ENCODE data around the gene SIDT2.
"Not testable (repeated sequence)": the region's sequence is repeated elsewhere in the genome, so short reads cannot be mapped to it uniquely, and the experiment has no call there.

SIDT2 gene

DNA sequence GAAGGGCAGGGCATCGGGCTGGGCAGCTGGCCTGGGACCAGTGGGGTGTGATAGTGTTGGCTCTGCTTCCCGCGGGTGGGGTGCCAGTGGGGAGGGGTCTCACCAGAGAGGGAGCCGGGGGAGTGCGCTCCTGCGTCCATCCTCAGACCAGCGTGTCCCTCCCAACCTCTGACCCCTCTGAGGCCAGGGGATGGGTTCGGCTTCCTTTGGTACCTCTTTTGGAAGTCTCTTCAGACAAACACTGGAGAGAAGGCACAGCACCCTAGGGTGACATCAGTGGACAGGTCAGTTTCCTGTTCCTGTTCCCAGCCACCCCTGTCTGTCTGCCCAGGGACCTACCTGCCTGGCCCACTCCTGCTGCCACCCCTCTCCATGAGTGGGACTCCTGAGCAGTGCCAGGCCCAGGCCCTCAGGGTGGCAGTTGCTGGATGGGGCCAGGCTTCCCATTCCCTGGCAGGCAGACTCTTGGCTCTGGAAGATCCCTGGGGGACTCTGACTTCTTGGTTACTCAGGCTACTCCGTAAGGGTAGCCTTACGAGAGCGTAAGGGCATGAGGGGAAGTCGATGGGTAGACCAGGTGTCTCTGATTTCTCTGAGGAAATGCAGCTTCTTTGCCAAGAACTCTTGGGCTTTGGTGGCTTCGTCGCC is 23.2 kb downstream of the SIDT2 start:
- DNase-seq (ENCODE audit: insufficient read length, low spot score) (no peak), FAIRE-seq (no peak)

DNA sequence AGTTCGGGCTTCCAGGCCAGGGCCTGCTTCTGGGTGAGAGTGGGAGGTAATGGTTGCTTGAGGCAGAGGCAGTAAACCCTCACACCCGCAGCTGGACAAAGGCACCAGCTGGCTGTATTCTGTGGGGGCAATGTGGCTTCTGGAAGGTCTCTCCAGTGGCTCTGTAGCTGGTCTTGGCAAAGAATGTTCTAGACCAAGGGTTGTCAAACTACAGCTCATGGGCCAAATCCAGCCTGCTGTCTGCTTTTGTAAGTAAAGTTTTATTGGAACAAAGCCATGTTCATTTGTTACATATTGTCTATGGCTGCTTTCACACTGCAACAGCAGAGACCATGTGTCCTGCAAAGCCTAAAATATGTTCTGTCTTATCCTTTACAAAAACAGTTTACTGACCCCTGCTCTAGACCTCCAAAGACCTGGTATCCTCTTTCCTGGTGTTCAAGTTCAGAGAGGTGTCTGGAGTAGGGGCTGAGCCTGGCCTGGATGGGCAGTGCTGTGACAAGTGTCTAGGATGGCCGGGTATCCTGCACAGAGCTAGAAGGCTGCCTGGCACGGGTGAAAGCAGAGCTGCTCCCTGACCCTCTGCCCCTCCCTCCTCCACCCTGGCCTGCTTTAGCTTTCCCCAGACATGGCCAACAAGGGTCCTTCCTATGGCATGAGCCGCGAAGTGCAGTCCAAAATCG is 24.0 kb downstream of the SIDT2 start:
- FAIRE-seq (no peak), DNase-seq (ENCODE audit: insufficient read length, low spot score) (no peak)

DNA sequence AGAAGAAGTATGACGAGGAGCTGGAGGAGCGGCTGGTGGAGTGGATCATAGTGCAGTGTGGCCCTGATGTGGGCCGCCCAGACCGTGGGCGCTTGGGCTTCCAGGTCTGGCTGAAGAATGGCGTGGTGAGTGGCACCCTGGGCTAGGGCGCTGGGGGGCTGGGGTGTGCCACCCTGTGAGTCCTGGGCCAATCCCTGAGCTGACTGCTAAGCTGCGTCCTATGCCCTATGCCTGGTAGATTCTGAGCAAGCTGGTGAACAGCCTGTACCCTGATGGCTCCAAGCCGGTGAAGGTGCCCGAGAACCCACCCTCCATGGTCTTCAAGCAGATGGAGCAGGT is 24.5 kb downstream of the SIDT2 start:
- no peak for FAIRE-seq
- no peak for DNase-seq (ENCODE audit: insufficient read length, low spot score)

DNA sequence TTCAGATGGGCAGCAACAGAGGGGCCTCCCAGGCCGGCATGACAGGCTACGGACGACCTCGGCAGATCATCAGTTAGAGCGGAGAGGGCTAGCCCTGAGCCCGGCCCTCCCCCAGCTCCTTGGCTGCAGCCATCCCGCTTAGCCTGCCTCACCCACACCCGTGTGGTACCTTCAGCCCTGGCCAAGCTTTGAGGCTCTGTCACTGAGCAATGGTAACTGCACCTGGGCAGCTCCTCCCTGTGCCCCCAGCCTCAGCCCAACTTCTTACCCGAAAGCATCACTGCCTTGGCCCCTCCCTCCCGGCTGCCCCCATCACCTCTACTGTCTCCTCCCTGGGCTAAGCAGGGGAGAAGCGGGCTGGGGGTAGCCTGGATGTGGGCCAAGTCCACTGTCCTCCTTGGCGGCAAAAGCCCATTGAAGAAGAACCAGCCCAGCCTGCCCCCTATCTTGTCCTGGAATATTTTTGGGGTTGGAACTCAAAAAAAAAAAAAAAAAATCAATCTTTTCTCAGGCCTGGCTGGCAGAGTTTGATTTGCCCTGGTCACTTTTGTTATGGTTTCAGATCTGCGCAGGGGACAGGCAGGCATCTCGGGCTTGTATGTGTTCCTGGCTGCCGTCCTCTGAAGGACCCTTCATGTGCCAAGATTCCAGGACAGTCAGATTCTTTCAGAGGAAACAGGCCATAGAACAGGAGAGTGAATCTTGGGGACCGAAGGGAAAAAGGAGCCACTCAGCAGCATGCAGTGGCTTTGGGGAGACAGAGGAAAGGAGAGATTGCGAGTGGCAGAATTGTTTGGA is 25.9 kb downstream of the SIDT2 start:
- DNase-seq (ENCODE audit: insufficient read length, low spot score) (no peak), FAIRE-seq (no peak)

DNA sequence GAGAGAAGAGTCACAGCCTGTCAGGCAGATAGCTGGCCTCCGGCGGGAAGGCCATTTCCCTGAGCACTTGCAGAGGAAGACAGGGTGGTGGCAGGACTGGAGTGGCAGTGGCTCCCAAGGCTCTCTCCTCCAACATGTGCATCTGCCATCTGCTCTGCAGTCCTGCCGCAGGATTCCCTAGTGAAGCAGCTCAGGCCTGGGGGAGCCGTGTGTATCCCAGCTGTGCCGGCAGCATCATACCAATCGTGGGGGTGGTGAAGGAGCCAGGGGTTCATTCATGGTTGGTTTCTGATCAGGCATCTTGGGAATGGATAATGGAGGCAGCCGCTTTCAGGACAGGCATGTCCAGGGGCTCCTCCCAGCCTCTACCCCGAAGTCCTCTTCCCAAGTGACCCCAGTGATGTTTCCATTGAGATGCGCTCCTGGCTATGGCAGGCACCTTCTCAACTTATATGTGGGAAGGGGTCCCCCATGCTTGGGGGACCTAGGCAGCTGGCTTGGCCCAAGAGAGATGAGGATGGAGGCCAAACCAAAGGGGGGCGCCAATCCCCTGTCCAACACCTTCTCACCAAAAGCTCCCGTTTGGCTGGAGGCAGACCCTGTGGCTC is 26.8 kb downstream of the SIDT2 start:
- FAIRE-seq (no peak), DNase-seq (ENCODE audit: insufficient read length, low spot score) (no peak)

DNA sequence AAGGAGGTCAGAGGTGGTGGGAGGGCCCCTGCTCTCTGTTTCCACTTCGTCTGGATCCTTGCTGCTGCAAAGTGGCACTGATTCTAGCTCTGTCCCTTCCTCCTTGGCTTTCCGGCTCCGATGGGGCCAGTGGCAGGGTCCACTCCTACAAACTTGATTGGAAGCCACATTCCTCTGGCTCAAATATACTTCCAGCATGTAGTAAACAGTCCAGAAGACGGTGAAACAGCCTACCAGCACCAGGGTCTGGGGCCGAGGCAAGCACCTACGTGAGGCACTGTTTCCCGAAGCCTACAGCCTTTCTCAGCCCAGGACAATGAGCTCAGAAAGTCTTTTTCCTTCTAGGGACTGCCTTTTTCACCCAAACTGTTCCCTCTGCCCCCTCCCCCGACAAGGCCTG is 27.6 kb downstream of the SIDT2 start:
- DNase-seq (ENCODE audit: insufficient read length, low spot score), result not testable (repeated sequence)
- peak; percentile 53 for FAIRE-seq

DNA sequence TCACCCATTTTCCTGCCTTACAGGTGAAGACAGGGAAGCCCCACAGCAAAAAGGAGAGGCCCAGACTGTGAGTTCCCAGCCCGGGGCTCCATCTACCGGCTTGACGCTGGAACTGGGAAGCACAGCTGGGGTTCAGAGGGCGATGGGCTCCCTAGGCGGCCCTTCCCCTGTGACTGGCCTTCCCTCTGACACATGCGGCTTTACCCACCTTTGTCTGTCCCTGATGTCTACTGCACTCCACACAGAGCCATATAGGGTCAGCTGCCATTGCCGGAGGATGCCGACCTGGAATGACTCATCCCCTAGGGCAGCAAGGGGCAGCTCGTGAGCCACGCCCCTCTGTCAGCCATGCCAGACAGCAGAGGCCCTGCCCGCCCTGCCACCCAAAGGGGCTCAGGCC is 28.3 kb downstream of the SIDT2 start:
- FAIRE-seq; DNase-seq (ENCODE audit: insufficient read length, low spot score): not testable (repeated sequence)

DNA sequence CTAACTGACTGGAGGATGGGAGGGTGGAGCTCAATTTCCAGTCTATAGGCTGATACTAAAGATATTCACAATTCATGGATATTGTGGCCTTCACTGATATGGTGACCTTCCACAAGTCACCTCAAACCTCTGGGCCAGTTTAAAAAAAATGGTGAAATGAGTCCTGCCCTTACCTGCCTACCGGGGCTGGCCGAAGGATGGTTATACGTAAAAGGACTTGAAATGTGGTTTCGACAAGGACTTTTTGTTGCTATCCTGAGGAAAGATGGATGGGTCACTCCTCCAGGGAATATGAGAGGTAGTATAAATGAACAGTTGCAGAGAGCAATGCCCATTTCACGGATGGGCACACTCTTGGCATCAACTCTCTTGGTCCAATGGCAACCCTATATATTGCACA is 28.9 kb downstream of the SIDT2 start:
- FAIRE-seq; DNase-seq (ENCODE audit: insufficient read length, low spot score): not testable (repeated sequence)

DNA sequence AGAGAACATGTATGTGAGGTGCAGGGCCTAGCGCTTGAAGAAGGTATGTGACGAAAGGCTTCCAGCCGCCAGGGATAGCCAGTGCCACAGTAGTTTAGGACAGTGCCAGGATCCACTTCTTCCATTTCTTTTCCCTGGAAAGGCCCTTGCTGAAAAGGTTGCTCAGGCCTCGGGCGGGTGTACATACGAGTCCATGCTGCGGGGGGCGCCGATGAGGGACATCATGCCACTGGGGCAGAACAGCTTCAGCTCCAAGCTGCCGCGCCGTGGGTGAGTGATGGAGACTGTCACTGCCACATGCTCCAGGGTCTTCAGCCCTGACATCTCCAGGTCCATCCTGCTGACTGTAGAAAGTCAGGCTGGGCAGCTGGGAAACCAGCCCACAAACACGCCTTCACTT is 30.2 kb downstream of the SIDT2 start:
- FAIRE-seq, result not testable (repeated sequence)

DNA sequence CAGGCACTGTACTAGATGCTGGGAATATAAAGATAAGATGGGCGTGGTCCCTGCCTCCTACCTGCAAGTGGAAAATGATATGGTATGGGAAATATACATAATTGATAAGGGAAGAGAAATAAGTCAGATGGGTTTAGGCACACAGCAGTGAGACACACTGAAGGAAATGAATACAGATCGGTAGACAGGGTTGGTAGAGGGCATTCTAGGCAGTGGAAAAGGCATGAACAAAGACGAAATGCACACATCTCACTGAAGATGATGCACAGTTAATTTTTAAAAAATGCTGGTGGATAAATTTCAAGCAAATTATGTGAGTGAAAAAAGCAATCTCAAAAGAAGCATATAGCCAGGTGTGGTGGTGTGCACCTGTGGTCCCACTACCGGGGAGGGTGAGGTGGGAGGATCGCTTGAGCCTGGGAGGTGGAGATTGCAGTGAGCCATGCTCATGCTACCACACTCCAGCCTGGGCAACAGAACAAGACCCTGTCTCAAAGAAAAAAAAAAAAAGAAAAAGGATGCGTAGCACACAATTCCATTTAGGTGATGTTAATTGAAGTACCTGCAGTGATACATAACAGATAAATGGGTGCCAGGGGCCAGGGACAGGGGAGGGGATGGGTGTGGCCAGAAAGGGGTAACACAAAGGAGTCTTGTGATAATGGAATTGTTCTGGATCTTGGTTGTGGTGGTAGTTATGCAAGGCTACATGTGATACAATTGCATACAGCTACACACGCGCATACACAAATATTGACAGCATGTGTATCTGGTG is 31.0 kb downstream of the SIDT2 start:
- not testable (repeated sequence) for FAIRE-seq; DNase-seq (ENCODE audit: insufficient read length, low spot score)

More for the DNA sequence above, 30.2 kb downstream of the SIDT2 start:
- DNase-seq (ENCODE audit: insufficient read length, low spot score), result not testable (repeated sequence)

DNA sequence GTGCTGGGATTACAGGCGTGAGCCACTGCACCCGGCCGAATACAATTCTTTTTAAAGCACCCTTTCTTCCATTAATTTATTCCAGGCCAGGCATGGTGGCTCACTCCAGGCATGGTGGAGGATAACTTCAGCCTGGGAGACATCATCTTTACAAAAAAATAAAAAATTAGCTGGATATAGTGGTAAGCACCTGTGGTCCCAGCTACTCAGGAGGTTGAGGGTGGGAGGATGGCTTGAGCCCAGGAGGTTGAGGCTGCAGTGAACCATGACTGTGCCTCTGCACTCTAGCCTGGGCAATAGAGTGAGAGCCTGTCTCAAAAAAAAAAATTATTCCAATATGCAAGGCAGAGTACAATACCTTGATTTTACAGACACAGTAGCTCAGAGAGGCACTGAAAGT is 32.1 kb downstream of the SIDT2 start:
- FAIRE-seq, result no peak

DNA sequence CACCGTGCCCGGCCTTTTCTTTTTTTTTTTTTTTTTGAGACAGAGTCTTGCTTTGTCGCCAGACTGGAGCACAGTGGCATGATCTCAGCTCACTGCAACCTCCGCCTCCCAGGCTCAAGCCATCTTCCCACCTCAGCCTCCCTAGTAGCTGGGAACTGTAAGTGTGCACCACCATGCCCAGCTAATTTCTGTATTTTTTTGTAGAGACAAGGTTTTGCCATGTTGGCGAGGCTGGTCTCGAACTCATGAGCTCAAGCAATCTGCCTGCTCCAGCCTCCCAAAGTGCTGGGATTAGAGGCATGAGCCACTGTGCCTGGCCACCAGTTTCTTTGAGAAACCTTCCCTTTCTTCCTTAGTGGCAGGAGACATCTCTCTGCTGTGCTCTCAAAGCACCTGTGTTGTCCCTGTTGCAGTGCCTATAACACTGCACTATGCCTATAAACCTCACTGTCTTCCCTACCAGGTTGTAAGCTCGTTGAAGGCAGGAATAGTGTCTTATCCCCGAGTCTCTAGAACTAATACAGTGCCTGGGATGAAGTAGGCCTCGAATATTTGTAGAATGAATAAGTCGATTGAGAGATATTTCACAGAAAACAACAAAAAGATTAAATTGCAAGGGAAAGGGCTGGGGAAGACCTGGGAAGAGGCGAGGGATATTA is 34.3 kb downstream of the SIDT2 start:
- FAIRE-seq (no peak), DNase-seq (ENCODE audit: insufficient read length, low spot score) (no peak)

More for the DNA sequence above, 32.1 kb downstream of the SIDT2 start:
- no peak for DNase-seq (ENCODE audit: insufficient read length, low spot score)

DNA sequence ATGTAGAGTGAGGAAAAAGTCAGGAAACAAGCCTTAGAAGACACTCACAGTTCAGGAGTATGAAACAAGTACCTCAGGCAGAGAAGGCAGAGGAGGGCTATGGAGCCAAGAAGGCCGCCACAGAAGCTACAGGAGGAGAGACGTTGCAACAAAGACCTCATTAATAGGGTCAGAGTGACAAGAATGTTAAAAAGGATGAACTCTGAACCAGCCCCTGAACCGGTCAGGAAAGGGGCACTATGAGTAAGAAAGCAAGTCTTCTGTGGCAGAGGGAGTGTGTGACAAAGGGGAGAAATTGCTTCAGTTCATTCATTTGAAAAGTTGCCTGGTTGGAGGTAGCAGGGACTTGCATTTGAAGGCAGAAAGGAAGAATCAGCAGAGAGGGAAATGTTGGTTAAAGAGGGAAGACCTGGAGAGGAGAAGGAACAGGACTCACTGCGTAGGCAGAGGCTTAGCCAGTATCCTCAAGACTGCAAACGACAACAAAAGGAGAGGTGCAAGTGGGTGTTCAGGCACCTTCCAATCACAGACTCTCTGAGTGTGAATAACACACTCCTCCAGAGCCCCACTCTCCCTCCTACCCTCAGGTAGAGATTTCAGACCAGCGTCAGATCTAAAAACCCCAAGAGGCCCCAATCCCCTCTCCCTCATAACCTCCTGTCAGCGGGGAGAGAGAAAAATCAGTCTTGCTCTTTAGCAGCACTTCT is 36.0 kb downstream of the SIDT2 start:
- FAIRE-seq, result no peak
- no peak for DNase-seq (ENCODE audit: insufficient read length, low spot score)

DNA sequence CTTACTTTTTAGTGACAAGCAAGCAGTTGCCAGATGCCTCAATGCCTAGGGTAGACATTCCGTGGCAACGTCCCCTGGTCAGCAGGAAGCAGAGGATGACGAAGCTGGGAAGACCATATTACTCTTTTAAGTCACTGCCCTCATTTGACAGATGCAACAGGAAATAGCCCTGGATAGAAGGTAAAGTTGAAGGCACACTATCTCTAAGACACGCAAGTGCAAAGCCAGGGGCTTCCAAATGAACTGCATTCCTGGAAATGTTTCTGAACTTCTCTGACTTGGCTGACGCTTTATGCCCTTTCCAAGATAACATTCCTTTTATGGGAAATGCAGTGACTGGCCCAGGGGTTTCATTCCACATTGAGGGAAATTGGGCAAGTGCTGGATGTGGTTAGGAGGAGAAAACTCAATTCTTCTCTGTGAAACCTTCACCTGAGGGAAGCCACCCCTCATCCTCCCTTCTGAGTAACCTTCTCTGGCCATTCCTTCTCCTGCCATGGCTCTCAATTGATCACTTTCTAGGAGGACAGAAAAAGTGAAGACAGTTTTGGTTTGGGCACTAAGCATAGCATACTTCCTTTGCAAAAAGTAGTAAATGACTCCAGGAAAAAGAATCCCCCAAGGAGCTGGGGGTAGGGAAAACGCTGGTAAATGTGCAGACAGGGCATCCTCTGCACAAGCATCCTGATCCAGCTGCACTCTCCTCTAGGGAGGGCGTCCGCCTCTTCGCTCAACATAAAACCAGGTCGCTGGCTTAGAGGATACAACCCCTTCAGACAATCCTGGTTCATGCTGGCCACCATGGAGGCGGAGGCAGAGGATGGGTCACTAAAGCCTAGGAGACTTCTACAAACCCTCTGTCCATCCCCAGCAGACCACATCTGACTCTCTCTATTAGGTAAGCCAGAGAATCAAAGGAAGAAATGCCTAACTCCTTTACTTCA is 38.9 kb downstream of the SIDT2 start:
- DNase-seq (ENCODE audit: insufficient read length, low spot score) (no peak), FAIRE-seq (no peak)

DNA sequence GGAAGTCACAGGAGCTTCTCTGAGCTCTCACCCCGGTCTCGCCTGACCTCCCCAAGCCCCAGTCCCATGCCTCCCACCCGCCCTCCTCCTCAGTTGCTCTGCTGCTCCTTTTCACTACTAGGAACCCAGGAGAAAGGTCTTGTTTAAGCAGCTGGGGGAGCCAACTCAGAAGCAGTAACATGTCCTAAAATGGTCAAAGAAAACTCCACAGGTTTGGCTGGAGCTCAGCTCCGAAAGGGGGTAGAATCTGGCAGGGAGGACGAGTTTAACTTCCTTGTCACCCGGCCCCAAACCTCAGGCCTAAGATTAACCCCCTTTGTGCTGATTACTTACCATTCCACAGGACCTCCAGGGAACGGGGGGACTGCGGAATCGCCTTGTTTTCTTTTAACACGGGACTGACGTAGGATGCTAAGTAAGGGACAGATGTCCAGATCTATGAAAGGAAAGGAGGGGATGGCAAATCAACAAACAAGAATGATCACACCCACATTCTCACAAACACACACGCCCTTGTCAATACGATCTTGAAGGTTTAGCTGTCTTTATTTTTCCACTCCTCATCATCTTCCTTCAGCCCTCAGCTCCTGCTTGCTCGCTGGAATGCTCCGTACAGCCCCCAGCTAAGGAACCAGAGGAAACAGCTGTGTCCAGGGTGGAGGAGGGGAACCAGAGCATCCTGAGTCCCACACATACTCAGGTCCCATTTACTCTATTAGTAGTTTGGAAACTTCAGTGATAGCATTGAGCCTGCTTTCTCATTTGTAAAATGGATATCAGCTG is 39.8 kb downstream of the SIDT2 start:
- DNase-seq (ENCODE audit: insufficient read length, low spot score) (no peak), FAIRE-seq (no peak)

DNA sequence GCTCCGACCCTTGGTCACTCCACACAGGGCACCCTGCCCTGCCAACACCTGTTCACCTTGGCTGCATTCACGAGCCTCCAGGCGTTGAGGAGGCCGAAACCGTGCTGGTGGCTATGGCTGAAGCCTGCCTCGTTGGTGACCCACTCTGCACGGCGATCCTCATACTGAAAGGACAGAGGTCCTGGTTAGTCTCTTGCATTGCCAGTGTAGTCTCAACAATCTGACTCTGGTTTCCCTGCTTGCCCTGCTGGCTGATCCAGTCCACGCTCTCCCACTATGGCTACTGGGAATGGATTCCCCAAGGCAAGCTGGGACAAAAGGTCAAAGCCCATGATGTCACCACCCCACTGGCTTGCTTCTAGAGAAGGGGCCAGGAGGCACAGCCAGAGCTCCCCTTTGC is 40.5 kb downstream of the SIDT2 start:
- no peak for FAIRE-seq
- DNase-seq (ENCODE audit: insufficient read length, low spot score), result no peak

DNA sequence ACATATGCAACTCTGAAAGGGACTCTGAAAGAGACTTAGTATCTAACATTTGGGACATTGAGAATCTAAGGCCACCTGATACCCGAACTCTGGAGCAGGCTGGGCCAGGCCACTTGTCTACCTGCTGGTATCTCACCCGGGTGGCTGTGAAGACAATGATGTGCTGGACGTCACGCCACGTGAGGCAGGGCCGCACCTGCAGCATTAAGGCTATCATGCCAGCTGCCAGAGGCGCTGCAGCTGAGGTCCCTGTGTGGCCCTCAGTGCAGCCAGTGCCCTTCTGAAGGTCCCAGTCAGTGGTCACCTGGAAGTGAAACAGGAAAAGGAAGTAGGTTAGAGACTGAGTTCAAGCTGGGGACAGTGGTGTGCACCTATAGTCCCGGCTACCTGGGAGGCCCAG is 40.9 kb downstream of the SIDT2 start:
- FAIRE-seq, result no peak
- DNase-seq (ENCODE audit: insufficient read length, low spot score), result no peak

DNA sequence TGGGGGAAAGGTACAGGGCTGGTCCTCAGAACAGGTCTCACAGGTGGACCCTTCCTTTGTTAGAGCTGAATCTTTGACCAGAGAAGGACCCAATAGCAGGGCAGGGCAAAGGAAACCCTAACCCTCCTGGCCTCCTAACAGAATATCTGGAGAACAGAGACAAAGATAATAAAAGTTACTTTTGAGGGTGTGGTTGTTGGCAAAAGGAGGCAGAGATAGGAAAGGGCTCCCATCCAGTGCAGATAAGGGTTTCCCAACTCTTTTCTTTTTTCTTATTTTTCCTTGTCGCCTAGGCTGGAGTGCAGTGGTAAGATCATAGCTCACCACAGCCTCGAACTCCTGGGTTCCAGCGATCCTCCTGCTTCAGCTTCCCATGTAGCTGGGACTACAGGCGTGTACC is 41.5 kb downstream of the SIDT2 start:
- no peak for FAIRE-seq

More for the DNA sequence above, 41.5 kb downstream of the SIDT2 start:
- no peak for DNase-seq (ENCODE audit: insufficient read length, low spot score)
